Transverse colon (tissue), 4 donors: ENCODE data around the gene TMEM117. TPM values are rescaled to one million over a fixed set of nuclear protein-coding genes. Genes with fewer than 3 reads are reported as not detected.
"Not testable (repeated sequence)": the region's sequence is repeated elsewhere in the genome, so short reads cannot be mapped to it uniquely, and the experiment has no call there.

ENCODE experiments used
- DNase-seq: peaks from one replicate; pipeline ENCODE4 v3.0.0-alpha.2; 2019
- H3K27ac ChIP-seq, 4 donors: fragments of 200-600 bp; sonication (generic); 2 replicates each; pipeline ENCODE4 v1.5.1; 2016 to 2018; ENCODE audit warnings: inconsistent platforms in 4 of 4
- H3K27me3 ChIP-seq: fragments of 200-600 bp; sonication (generic); 2 replicates; pipeline ENCODE4 v1.5.1; 2017; ENCODE audit warnings: inconsistent platforms
- H3K36me3 ChIP-seq, 4 donors: fragments of 200-600 bp; sonication (generic); 2 replicates each; pipeline ENCODE4 v1.5.1; 2017 to 2019; ENCODE audit warnings: inconsistent platforms in 4 of 4
- H3K4me1 ChIP-seq, 4 donors: fragments of 200-600 bp; sonication (generic); 2 replicates each; pipeline ENCODE4 v1.5.1; 2017 to 2020; ENCODE audit warnings: inconsistent platforms in 4 of 4
- H3K4me3 ChIP-seq, 4 donors: fragments of 200-600 bp; sonication (generic); 1 replicate in 1 of 4; 2 replicates in 3 of 4; pipeline versions ENCODE4 v1.5.1 to v1.6.1; 2017 to 2019; ENCODE audit warnings: inconsistent platforms in 4 of 4
- H3K9me3 ChIP-seq, 2 donors: fragments of 200-600 bp; sonication (generic); 2 replicates each; pipeline ENCODE4 v1.5.1; 2017 to 2019; ENCODE audit warnings: inconsistent platforms in 2 of 2
- EP300 ChIP-seq: sonication (generic); formaldehyde crosslinking; IDR thresholded peaks from one replicate; pipeline ENCODE4 v1.6.1; 2017; ENCODE audit warnings: antibody characterized with exemption, low read depth
- POLR2A ChIP-seq: fragments of 450-650 bp; IDR thresholded peaks from one replicate; pipeline ENCODE4 v1.6.1; 2016; ENCODE audit warnings: antibody characterized with exemption, mild to moderate bottlenecking, moderate library complexity
- POLR2AphosphoS5 ChIP-seq, 3 donors: sonication (generic); formaldehyde crosslinking; IDR thresholded peaks; one replicate each; pipeline ENCODE4 v1.6.1; 2016; ENCODE audit warnings: antibody characterized with exemption in 3 of 3
- WGBS, 2 donors: methylation state at CpG; one replicate each; pipeline ENCODE4 v1.1.5; 2018; ENCODE audit warnings: low coverage in 1 of 2; 5-methylcytosine and 5-hydroxymethylcytosine counted together
- in situ Hi-C, 4 donors: fragments of 200-750 bp; cut with MboI; loops; one replicate each; pipeline versions ENCODE4 v1.15.0 to v1.15.1; 2017; ENCODE audit warnings: low sequenced_read_pairs in 3 of 4, low pct_ligation_motif_present in 1 of 4, low pct_unique_long_range_greater_than_20kb in 1 of 4
- intact Hi-C: fragments of 100-400 bp; cut with DNase I; formaldehyde crosslinking; loops from one replicate; pipeline ENCODE4 v1.15.1; 2023; ENCODE audit warnings: low total_unique reads
- total RNA-seq, 4 donors: library from RNA; depleted of rRNA; stranded (reverse); fragments of >200 nt; gene quantifications; one replicate each; pipeline ENCODE4 v1.1.0, GENCODE V29; 2016
- TF ChIP-seq, protein P1 (sequence below), 5 experiments: fragments of 200-600 bp in 3 of 5; fragments of 450-650 bp in 2 of 5; sonication (generic) in 3 of 5; IDR thresholded peaks; 1 replicate in 2 of 5; 2 replicates in 3 of 5; pipeline ENCODE4 v1.5.1; 2016 to 2017; ENCODE audit warnings: antibody characterized with exemption in 5 of 5, inconsistent platforms in 3 of 5, mild to moderate bottlenecking in 2 of 5, moderate library complexity in 1 of 5

The TMEM117 gene
- total RNA-seq, 4 donors from 2014 or later: 0.40 to 92.8 (median 25.6) TPM

DNA sequence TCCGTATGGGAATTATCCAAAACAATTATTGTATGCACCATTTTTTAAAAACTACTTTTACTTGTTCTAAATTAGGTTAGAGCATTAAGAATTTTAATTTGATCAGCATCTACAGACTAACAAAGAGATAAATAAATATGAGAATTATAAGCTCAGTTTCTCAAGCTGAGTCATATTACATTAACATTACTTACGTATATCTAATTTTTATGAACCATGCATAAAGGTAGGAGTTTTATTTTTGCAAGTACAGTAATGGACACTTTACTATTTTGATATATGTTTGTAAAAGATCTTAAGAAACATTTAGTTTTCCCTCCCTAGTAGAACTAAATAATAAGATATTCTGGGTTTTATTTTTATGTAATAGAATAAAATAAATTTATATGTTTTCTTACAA lies 410.1 kb downstream of the TMEM117 start:
- 89 to 92% methylated on average over 2 of the region's 2 CpGs for WGBS, 2 donors
- no peaks in the 10 kb centered on the region for H3K9me3 ChIP-seq
- intact Hi-C loops: no loop called here
- H3K4me1 ChIP-seq: no peaks in the 10 kb centered on the region
- in situ Hi-C loops: no loop called here
- H3K4me3 ChIP-seq: no peak overlapping the region
- no peak overlapping the region for H3K27ac ChIP-seq
- DNase-seq: no peak
- no peak for TF ChIP-seq POLR2AphosphoS5 (IDR thresholded peaks at IDR 0.05)
- H3K27me3 ChIP-seq: no peaks in the 10 kb centered on the region
- H3K36me3 ChIP-seq: no peaks in the 10 kb centered on the region

DNA sequence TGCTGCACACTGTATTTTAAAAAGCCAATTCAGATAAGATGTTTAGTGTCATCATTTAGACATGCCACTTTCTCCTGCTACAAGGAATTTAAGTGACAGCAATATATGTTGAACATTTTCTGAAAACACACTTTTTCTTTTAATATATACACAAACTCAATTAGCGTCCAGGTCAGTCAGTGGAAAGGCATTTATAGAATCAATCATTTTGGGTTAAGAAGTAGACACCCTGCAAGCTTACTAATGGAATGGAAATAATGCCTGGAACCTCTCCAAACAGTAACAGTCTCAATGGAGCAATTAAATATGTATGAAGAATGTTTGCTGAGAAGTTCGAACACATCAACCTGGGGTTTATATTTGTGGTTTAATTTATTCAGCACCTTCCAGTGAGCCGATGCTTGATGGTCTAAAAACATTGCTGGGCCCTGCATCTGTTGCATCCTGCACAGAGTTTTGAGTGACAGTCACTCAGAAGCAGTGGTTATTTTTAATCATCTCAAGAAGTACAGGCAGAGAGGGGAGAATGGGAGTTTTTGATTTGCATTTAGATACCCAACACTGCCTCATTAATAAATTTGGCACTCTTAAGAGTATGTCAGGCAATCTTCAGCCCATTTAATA lies 410.7 kb downstream of the TMEM117 start:
- in situ Hi-C loops: no loop called here
- H3K27ac ChIP-seq: no peak overlapping the region
- WGBS, 2 donors: 59 to 72% methylated on average over 3 of the region's 3 CpGs
- no peaks in the 10 kb centered on the region for H3K4me1 ChIP-seq
- intact Hi-C loops: no loop called here
- no peak for TF ChIP-seq POLR2AphosphoS5 (IDR thresholded peaks at IDR 0.05)
- no peak for TF ChIP-seq POLR2A
- no peak for TF ChIP-seq EP300
- TF ChIP-seq, protein P1, sequence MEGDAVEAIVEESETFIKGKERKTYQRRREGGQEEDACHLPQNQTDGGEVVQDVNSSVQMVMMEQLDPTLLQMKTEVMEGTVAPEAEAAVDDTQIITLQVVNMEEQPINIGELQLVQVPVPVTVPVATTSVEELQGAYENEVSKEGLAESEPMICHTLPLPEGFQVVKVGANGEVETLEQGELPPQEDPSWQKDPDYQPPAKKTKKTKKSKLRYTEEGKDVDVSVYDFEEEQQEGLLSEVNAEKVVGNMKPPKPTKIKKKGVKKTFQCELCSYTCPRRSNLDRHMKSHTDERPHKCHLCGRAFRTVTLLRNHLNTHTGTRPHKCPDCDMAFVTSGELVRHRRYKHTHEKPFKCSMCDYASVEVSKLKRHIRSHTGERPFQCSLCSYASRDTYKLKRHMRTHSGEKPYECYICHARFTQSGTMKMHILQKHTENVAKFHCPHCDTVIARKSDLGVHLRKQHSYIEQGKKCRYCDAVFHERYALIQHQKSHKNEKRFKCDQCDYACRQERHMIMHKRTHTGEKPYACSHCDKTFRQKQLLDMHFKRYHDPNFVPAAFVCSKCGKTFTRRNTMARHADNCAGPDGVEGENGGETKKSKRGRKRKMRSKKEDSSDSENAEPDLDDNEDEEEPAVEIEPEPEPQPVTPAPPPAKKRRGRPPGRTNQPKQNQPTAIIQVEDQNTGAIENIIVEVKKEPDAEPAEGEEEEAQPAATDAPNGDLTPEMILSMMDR (IDR thresholded peaks at IDR 0.05): no peak
- no peak overlapping the region for H3K4me3 ChIP-seq
- no peaks in the 10 kb centered on the region for H3K36me3 ChIP-seq
- H3K27me3 ChIP-seq: no peaks in the 10 kb centered on the region
- no peak for DNase-seq
- no peaks in the 10 kb centered on the region for H3K9me3 ChIP-seq

DNA sequence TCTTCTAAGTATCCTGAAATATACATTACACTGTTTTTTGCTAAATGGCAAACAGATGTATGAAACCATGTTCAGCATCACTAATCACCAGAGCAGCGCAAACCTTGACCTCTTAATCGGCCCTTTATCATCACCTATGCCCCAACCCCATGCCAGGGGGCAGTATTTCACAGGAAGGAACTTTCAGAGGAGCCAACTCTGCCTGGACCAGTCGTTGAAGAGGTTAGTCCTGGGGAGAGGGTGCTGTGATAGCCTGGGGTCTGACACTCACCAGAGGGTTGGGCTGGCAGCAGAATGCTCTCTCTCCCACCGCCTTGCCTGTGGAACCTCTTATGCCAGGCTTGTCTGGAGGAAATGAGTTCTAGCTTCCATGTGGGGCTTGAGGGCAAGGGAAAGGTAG lies 411.7 kb downstream of the TMEM117 start:
- Histone ChIP-seq H3K4me1 (no peaks in the 10 kb centered on the region), H3K27ac (no peak overlapping the region), H3K9me3 (no peaks in the 10 kb centered on the region), H3K27me3 (no peaks in the 10 kb centered on the region), H3K4me3 (no peak overlapping the region), H3K36me3 (no peaks in the 10 kb centered on the region)
- in situ Hi-C loops: no loop called here
- TF ChIP-seq, protein P1 (IDR thresholded peaks at IDR 0.05): no peak
- no peak for TF ChIP-seq POLR2AphosphoS5 (IDR thresholded peaks at IDR 0.05)
- TF ChIP-seq EP300: no peak
- no peak for TF ChIP-seq POLR2A
- intact Hi-C loops: no loop called here
- no peak for DNase-seq
- 86 to 100% methylated on average over 1 to 4 of the region's 4 CpGs for WGBS, 2 donors

DNA sequence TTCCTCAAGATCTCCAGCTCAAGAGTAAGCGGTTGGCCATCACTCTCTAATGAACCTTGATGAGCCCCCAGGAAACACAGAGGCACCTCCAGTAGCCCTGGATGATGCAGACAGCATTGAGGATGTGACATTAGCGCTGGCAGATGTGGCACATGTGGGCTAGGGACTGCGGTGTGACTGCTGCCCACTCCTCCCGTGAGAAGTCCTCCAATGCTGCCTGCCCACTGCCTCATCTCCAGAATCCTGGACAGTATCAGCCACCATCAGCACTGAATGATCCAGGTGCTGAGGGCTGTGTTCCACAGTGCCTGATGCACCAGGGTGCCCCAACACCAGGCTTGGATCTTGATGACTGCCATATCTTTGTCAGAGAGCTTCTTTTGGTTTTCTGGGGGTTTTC lies 412.6 kb downstream of the TMEM117 start:
- intact Hi-C loops (no loop called here), in situ Hi-C loops (no loop called here)
- no peaks in the 10 kb centered on the region for H3K36me3 ChIP-seq
- WGBS, 2 donors: 87 to 100% methylated on average over 1 to 4 of the region's 4 CpGs
- H3K9me3 ChIP-seq: no peaks in the 10 kb centered on the region
- no peak for DNase-seq
- H3K27me3 ChIP-seq: no peaks in the 10 kb centered on the region
- no peak overlapping the region for H3K4me3 ChIP-seq
- H3K27ac ChIP-seq: no peak overlapping the region
- TF ChIP-seq POLR2AphosphoS5 (IDR thresholded peaks at IDR 0.05) (no peak), POLR2A (no peak), EP300 (no peak)
- TF ChIP-seq, protein P1 (IDR thresholded peaks at IDR 0.05): no peak
- H3K4me1 ChIP-seq: no peaks in the 10 kb centered on the region

DNA sequence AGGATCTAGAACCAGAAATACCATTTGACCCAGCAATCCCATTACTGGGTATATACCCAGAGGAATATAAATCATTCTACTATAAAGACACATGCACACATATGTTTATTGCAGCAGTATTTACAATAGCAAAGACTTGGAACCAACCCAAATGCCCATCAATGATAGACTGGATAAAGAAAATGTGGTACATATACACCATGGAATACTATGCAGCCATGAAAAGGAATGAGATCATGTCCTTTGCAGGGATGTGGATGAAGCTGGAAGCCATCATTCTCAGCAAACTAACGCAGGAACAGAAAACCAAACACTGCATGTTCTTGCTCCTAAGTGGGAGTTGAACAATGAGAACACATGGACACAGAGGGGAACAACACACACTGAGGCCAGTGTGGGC lies 414.6 kb downstream of the TMEM117 start:
- DNase-seq, intact Hi-C loops, H3K4me3 ChIP-seq, H3K36me3 ChIP-seq, H3K27me3 ChIP-seq, H3K4me1 ChIP-seq, in situ Hi-C loops, H3K27ac ChIP-seq, H3K9me3 ChIP-seq: not testable (repeated sequence)
- WGBS, 2 donors: 92% methylated on average over 1 of the region's 1 CpG; no CpG with 5 or more reads in 1 of the 2 donors
